Measurements from ENCODE around the gene ADGRG2. TPM values are rescaled to one million over a fixed set of nuclear protein-coding genes. Genes with fewer than 3 reads are reported as not detected.

Gene ADGRG2
- total RNA-seq, 1 donor from 2014 or later: 0.88 TPM

DNA sequence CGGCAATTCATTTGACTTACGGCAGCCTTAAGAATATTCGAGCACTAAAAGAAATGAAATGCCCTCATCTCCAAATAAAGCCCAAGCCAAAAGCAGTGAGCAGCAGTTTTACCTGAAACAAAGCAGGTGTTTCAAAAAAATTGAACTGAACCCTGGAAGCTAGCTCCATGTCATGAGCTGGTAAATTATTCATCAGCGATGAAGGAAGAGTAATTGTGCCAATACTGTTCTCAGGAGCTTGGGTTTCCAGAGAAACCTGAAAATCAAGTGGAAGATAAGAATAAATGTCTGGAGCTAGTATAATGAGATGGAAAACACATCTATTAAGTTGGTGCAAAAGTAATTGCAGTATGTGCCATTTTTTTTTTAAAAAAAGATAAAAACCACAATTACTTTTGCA, 114.4 kb downstream of the ADGRG2 start:
- TF ChIP-seq, protein P1, sequence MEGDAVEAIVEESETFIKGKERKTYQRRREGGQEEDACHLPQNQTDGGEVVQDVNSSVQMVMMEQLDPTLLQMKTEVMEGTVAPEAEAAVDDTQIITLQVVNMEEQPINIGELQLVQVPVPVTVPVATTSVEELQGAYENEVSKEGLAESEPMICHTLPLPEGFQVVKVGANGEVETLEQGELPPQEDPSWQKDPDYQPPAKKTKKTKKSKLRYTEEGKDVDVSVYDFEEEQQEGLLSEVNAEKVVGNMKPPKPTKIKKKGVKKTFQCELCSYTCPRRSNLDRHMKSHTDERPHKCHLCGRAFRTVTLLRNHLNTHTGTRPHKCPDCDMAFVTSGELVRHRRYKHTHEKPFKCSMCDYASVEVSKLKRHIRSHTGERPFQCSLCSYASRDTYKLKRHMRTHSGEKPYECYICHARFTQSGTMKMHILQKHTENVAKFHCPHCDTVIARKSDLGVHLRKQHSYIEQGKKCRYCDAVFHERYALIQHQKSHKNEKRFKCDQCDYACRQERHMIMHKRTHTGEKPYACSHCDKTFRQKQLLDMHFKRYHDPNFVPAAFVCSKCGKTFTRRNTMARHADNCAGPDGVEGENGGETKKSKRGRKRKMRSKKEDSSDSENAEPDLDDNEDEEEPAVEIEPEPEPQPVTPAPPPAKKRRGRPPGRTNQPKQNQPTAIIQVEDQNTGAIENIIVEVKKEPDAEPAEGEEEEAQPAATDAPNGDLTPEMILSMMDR (IDR thresholded peaks at IDR 0.05; ENCODE audit: insufficient read depth, low read length, poor library complexity, severe bottlenecking): no peak
- H3K27me3 ChIP-seq (ENCODE audit: control insufficient read depth, insufficient read depth, low read length): no peaks in the 10 kb centered on the region
- no peak overlapping the region for H3K4me3 ChIP-seq (ENCODE audit: low read depth, low read length)
- H3K36me3 ChIP-seq (ENCODE audit: control insufficient read depth, insufficient read depth, low read length): no peaks in the 10 kb centered on the region
- DNase-seq (ENCODE audit: low read depth): no peak

DNA sequence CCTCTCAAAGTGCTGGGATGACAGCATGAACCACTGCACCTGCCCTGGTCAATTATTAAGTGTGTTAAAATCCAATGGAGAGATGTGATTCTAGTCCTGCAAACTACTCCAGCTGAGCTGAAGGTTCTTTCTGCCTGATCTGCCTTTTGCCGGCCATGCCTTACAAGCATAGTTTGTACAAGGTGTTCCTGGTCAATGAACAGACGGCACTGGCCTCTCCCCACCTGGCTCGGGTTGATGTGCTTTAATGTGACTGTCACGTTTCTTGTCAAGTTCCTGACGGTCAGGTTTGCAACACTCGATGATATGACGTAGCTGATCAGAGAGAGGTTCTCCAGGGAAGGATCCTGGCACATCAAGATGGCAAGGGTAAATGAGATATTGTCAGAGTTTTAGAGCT, 115.3 kb downstream of the ADGRG2 start:
- Histone ChIP-seq H3K36me3 (ENCODE audit: control insufficient read depth, insufficient read depth, low read length) (no peaks in the 10 kb centered on the region), H3K27me3 (ENCODE audit: control insufficient read depth, insufficient read depth, low read length) (no peaks in the 10 kb centered on the region), H3K4me3 (ENCODE audit: low read depth, low read length) (no peak overlapping the region)
- TF ChIP-seq, protein P1 (IDR thresholded peaks at IDR 0.05; ENCODE audit: insufficient read depth, low read length, poor library complexity, severe bottlenecking): no peak
- DNase-seq (ENCODE audit: low read depth): no peak

DNA sequence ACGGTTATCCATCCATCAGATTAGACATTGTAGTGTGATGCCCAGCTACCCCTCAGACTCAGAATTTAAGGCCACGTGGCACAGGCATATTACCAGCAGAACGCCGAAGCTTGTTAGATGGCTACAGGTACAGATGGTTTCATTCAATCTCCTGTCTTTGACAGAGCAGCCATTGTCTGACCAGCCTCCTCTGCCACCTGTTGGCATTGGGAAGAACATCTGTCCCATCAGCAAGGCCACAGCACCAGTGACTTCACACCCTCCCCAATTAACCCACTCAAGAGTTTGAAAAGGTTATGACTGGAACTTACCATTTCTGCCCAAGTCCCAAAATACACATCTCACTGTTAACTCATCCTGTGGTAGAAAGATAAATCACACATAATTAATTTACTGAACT, 116.4 kb downstream of the ADGRG2 start:
- TF ChIP-seq, protein P1 (IDR thresholded peaks at IDR 0.05; ENCODE audit: insufficient read depth, low read length, poor library complexity, severe bottlenecking): no peak
- no peak overlapping the region for H3K4me3 ChIP-seq (ENCODE audit: low read depth, low read length)
- H3K27me3 ChIP-seq (ENCODE audit: control insufficient read depth, insufficient read depth, low read length): no peaks in the 10 kb centered on the region
- no peaks in the 10 kb centered on the region for H3K36me3 ChIP-seq (ENCODE audit: control insufficient read depth, insufficient read depth, low read length)
- no peak for DNase-seq (ENCODE audit: low read depth)

DNA sequence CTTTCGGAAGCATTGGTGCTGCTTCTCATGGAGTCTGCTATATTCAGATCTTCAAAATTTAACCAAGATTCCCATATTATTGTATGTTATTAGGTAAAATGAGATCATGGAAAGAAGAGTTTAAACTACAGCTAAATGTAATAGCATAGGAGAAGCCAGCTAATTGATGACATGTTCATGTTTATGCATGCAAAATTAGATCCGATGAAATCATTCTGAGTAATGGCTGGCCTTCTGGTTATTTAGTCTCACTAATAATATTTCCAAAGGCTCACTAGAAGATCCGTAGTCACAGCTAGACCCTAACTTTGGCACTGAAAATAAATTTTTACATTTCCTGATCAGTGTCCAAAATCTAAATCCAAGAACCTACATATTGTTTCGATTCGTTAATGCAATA, 118.5 kb downstream of the ADGRG2 start:
- Histone ChIP-seq H3K36me3 (ENCODE audit: control insufficient read depth, insufficient read depth, low read length) (no peaks in the 10 kb centered on the region), H3K4me3 (ENCODE audit: low read depth, low read length) (no peak overlapping the region), H3K27me3 (ENCODE audit: control insufficient read depth, insufficient read depth, low read length) (no peaks in the 10 kb centered on the region)
- TF ChIP-seq, protein P1 (IDR thresholded peaks at IDR 0.05; ENCODE audit: insufficient read depth, low read length, poor library complexity, severe bottlenecking): no peak
- DNase-seq (ENCODE audit: low read depth): no peak

DNA sequence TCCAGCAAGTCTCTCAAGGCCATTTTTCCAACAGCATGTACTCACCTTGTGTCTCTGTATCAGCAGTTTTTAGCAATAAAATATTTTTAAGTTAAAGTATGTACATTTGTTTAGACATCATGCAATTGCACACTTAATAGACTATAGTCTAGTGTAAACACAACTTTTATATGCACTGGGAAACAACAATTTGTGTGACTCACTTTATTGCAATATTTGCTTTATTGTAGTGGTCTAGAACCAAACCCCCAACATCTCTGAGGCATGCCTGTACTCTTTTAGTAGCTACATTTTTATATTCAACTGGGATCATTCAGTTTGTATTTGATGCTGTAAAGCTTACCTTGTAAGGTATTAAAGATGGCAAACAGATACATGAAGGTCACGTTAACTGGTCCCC, 123.6 kb downstream of the ADGRG2 start:
- Histone ChIP-seq H3K36me3 (ENCODE audit: control insufficient read depth, insufficient read depth, low read length) (no peaks in the 10 kb centered on the region), H3K27me3 (ENCODE audit: control insufficient read depth, insufficient read depth, low read length) (no peaks in the 10 kb centered on the region), H3K4me3 (ENCODE audit: low read depth, low read length) (no peak overlapping the region)
- TF ChIP-seq, protein P1 (IDR thresholded peaks at IDR 0.05; ENCODE audit: insufficient read depth, low read length, poor library complexity, severe bottlenecking): no peak
- no peak for DNase-seq (ENCODE audit: low read depth)

DNA sequence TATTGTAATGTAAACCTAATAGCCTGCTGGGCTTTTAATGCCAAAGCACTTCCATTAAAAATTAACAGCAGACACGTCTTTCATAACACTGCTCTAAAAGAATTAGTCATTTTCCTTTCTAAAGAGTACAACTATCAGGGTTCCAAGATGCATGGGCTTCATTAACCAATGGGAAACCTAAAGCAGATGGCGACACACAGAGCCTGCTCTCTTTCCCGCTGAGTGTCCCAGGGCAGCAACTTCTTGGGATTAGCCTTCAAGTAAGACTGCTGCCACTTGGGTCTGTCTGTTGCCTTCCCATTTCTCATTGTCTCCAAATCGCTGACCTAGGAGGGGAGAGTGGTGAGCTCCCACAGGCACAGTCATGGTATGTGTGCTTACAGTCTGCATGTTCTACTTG, 124.4 kb downstream of the ADGRG2 start:
- TF ChIP-seq, protein P1 (IDR thresholded peaks at IDR 0.05; ENCODE audit: insufficient read depth, low read length, poor library complexity, severe bottlenecking): no peak
- no peak for DNase-seq (ENCODE audit: low read depth)
- no peaks in the 10 kb centered on the region for H3K36me3 ChIP-seq (ENCODE audit: control insufficient read depth, insufficient read depth, low read length)
- no peak overlapping the region for H3K4me3 ChIP-seq (ENCODE audit: low read depth, low read length)
- H3K27me3 ChIP-seq (ENCODE audit: control insufficient read depth, insufficient read depth, low read length): no peaks in the 10 kb centered on the region

Measured in kidney epithelial cell (primary cell).